EL (cell line): ENCODE results near the gene TRPV4.

Experiments
- DNase-seq: peaks from one replicate; pipeline ENCODE4 v3.0.0-alpha.2; 2016

The TRPV4 gene

DNA sequence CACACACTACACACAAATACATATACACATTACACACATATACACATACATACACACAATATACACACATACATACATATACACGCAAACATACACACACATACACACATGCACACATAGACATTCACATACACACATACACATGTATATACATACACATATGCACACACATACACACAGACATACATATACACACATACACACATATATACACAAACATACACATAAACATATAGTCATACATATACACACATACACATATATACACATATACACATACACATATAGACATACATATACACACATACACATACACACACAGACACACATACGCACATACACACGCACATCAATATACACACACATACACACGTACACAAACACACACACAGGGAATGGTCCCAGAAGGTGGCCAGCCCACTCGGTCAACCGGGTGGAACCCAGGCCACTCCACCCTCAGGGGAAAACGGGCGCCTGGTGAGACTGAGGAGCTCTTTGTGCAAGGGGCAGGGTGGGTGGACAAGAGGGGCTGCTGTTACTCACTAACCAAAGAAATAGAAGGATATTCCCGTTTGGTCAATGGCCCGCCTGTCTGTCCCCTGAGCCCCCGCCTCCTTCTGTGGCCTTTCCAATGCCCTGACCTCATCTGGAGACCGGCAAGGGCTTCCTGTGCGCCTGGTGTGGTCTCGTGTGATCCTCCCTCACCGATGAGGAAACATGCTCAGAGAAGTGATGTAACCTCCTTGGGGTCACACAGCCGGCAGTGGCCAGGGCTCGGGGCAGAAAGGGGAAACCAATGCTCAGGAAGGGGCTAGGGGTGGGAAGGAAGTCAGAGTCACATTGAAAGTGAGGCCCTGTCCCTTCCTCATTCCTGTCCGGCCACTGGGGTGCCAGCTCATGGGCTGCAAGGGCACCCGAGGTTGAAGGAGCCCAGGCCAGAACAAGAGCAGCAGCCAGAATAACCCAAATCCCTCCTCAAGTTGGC, 5.3 kb downstream of the TRPV4 start:
- DNase-seq = no peak

DNA sequence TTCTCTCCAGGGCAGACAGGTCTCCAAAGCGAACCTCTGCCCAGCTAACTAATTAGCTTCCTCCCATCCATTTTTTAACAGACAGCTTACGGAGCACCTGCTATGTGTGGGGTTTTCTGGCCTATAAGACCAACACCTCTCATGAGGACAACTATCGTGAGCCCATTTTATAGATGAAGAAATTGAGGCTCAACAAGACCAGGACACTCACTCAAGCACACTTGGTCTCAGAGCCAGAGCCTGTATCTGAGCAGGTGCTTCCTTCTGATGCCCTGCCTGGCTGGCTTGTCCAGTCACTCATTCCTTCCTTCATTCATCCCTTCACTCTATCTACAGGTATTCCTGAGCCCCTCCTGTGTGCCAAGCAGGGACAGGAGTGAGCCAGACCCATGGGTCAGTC, 6.1 kb downstream of the TRPV4 start:
- no peak for DNase-seq

DNA sequence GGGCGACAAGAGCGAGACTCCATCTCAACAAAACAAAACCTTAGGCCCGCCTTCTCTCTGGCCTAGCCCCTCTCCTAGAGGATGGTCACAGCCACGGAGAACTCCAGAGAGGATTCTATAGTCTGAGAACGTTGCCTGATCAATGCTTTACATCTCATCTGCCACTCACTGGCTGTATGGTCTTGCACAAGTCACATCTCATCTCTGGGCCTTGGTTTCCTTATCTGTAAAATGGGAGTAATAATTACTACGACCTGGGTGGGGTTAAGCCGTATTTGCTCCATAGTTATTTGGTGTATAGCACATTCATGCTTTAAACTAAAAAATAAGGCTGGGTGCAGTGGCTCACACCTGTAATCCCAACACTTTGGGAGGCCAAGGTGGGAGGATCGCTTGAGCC, 8.5 kb downstream of the TRPV4 start:
- DNase-seq = no peak

DNA sequence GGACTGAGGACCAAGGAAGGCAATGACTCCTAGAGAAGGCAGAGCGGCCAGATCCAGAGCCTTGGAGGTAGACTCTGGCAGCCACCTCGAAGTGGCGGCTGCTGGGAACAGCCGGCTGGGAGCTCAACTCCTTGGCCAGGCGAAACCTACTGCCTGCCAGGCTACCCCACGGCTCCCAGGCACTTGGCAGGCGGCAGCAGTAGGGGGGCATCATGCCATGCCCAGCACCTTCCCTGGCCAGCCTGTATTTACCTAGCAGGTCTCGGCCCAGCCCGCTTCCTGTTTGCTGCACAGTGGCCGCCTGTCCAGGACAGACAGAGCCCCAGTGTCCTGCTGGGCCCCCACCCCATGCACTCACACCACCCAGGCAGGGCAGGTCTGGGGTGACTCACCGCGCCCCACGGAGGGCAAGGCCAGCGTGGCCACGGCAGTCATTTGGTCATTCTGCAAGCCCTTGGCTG, 10.2 kb downstream of the TRPV4 start:
- DNase-seq = no peak

DNA sequence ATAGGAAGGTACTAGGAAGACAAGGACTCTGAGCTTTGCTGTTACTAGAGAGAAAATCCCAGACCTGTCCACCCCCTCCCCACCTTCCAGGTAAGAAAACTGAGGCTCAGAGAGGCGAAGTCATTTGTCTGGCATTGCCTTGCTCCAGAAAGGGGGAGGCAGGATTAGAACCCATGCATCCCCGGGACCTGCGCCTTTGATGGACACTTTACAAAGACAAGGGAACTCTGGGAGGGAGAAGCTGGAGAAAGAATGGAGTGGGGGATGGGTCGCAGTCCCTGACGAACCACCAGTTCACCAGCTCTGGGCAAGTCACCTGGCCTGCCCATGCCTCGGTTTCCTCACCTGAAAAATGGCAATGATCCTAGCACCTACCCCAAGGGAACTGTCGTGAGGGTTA, 10.8 kb downstream of the TRPV4 start:
- DNase-seq = no peak

DNA sequence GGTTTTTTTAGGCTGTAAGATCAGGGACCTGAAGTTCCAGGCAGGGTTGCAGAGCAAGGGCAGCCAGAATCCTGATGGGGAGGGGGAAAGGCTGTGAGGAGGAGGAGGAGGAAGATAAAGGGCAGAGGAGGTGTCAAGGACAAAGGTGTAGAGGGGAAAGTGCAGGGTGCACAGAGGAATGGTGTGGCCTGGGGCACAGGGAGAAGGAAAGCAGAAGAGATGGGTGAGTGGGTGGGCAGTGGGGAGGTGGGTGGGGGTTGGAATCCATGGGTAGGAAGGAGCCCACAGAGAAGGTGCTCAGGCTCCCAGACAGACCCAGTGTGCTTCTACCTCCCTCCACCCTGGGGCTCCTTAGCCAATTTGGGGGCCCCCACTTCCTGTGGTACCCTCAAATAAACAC, 11.2 kb downstream of the TRPV4 start:
- DNase-seq = no peak

DNA sequence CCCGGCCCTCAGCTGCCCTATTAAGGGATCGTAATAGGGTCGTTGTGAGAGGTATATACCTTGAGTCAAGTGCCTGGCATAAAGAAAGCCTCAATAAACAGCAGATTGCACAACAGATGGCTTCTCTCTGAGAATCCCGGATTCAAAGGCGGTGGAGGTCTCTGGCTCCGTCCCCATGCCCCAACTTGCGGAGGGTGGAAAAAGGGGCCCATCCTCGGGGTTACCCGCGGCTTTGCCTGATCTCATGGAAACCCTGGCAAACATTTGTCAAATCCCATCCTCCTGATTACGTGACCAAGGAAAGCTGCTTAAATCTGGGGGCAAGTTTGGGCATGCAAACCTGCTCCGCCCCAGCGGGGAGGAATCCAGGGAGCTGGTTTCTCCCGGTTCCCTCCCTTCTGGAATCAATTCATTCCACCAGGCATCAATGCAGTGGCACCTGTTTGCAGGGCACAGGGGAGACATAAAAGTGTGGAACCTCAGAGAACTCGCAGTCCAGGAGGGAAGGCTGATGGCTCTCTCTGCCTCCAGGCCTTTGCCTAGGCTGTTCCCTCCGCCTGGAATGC, 12.3 kb downstream of the TRPV4 start:
- no peak for DNase-seq

DNA sequence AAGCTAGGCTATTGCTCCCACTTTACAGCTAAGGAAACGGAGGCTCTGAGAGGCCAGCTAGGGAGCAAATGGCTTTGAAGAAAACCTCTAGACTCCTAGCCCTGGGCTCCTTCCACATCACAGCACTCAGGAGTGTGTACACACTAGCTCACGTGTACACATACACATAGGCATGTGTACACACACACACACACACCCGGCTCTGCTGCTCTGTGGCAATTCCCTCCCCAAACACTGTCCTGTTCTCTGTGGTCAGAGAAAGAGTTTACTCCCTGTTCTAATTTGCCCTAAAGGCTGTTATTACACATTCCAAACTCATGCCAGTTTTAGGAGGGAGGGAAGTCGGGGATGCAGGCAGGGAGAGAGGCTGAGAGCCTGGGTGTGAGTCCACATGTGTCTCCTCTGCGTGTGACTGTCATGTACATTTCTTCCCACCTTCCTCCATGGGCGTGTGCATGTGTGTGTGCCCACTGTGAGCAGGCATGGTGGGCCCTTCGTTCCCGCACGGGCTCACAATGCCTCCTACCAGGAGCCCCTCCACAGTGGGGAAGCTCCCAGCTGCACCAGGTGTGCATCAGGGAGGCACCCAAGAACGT, 14.2 kb downstream of the TRPV4 start:
- peak; percentile 82 for DNase-seq

DNA sequence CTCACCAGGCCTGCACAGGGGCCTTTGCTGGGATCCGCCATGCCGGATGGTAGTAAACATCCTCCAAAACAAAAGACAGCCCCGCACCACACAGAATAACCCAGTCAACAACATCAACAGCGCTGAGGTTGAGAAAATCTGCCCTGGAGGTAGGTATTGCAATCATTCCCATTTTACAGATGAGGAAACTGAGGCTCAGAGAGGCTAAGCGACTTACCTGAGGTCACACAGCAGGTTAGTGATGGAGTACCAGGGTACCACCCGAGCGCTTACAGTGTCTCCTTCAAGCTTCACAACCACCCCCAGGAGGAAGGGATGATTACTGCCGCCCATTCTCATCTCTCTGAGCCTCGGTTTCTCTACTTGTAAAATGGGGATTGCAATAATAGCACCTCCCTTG, 14.9 kb downstream of the TRPV4 start:
- DNase-seq = no peak

DNA sequence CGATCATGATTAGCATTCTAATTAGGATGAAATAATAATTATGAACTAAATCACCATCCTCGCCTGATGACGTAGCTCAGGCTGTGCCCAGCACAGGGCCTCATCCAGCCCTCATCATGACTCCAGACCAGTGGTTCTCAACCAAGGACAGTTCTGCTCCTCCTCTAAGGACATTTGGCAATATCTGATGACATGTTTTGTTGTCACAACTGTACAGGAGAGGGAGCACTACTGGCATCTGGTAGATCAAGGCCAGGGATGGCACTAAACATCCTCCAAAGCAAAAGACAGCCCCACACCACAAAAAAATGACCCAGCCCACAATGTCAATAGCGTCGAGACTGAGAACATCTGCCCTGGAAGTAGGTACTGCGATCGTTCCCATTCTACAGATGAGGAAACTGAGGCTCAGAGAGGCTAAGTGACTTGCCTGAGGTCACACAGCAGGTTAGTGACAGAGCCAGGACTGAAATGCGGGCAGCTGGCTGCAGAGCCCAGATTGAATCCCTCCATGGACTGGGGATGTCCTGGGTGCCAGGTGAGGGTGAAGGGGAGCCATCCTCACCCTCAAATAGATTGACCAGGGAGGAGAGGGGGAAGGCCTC, 15.5 kb downstream of the TRPV4 start:
- no peak for DNase-seq

DNA sequence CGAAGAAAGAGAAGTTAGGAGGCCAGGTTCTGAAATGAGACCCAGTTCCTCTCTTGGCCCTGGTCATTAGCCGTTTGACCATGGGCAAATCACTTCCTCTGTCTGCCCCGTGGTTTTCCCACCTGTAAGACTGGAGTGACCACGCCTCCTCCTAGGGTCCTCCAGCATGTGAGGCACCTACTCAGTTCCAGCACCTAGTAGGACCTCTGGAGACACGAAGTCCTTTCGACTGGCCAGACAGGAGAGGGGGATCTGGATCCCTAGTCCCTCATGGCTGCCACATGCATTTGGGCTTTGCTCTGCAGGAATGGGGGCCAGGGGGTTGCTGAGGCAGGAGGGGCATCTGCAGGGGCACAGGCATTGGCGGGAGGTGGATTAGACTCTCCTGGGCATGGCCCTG, 16.3 kb downstream of the TRPV4 start:
- no peak for DNase-seq

DNA sequence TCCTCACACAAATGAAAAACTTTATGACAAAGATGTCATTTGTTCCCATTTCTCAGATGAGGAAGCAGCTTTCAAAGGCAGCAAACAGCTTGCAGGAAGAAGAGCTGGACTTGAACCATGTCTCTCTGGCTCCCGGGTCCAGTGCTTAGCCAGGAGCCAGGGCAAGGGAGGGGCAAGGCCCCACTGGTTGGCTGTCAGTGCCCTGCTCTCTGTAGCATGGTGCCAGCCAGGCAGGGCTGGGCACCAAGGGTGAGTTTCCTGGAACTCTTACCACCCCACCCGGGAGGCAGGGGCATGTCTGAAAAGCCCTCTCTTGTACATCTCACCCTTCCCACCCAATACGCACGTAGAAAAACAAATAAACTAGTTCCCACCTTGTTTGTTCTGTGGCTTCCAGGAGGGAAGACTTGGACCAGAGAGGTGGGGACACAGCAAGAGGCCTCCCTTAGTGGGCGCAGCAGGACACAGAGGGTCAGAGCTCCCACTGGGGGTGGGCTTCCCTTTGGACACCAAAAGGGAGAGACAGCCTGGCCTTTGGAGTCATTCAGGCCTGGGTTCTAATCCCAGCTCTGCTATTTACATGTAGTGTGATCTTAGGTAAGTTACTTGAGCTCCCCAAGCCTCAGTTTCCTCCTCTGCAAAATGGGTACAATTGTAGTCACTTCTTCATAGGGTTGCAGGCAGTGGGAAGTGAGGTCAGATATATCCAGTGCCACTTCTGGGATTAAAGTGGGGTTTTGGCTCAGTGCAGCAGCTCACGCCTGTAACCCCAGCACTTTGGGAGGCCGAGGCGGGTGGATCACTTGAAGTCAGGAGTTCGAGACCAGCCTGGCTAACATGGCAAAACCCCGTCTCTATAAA, 17.2 kb downstream of the TRPV4 start:
- no peak for DNase-seq

DNA sequence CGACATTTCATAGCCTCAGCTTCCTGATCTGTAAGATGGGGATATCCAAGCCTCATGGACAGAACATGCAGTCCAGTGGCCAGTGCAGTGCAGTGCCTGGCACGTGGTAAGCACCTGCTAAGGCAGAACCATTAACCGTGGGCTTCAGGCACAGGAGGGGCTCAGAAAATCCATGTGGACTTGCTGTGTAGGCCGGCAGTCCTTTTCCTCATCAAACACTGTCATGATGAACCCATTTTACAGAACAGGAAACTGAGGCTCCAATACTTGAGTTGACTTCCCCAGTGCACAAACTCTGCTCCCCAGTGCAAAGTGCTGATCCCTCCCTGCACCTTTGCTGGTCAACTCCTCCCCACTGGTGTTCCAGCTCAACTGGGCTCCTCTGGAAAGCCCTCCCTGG, 18.0 kb downstream of the TRPV4 start:
- DNase-seq = no peak

DNA sequence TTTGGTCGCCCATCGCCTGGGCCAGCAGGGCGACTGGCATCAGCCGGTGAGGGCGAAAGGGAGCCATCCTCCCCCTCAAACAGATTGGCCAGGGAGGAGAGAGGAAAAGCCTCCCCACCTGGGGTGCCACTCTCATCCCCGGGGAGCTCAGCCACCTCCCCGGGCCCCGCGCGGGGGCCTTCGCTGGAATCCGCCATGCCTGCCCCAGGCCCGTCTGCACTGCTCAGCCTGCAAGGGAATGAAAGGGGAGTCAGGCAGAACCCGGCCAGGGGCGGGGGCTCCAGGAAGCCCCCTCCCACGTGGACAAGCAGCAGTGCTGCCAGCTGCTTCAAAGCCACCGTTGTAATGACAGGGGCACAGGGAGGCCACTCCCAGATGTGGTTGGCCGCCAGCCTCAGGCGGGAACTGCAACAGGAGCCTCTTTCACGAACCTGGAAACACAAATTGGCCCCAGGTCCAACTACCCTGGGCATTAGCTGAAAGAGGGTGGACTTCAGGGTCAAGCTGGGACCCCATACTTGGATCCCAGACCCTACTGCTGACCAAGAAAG, 18.5 kb downstream of the TRPV4 start:
- DNase-seq = no peak

DNA sequence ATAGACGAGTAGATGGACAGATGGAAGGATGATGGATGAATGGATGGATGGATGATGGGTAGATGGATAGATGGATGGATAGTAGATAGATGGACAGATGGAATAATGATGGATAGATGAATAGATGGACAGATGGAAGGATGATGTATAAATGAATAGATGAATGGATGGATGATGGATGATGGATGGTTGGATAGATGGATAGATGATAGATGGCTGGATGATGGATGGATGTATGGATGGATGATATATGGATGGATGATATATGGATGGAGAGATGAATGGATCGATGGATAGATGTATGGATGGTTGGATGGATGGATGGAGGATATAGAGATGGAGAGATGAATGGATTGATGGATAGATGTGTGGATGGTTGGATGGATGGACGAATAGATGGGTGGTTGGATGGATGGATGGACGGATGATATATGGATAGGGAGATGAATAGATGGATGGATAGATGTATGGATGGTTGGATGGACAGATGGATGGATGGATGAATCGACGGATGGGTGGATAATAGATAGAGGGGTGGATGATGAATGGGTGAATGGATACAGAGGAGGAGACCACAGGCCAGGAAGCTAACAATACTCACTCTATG, 19.3 kb downstream of the TRPV4 start:
- DNase-seq = no peak

DNA sequence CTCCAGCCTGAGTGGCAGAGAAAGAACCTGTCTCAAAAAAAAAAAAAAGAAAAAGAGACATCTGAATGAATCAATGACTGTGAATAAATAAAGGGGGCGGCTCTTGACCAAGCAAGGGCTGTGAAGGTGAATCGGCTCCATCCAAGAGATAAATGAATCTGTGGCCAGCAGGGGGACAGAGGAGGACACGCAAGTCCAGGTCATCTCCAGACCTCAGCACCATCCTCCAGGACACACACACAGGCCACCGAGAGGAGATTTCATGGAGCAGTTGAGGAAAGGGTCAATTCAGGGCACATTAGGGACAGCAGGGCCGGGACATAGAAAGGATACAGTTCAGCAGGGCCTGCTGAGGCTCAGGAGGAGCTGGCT, 21.6 kb downstream of the TRPV4 start:
- DNase-seq = no peak

DNA sequence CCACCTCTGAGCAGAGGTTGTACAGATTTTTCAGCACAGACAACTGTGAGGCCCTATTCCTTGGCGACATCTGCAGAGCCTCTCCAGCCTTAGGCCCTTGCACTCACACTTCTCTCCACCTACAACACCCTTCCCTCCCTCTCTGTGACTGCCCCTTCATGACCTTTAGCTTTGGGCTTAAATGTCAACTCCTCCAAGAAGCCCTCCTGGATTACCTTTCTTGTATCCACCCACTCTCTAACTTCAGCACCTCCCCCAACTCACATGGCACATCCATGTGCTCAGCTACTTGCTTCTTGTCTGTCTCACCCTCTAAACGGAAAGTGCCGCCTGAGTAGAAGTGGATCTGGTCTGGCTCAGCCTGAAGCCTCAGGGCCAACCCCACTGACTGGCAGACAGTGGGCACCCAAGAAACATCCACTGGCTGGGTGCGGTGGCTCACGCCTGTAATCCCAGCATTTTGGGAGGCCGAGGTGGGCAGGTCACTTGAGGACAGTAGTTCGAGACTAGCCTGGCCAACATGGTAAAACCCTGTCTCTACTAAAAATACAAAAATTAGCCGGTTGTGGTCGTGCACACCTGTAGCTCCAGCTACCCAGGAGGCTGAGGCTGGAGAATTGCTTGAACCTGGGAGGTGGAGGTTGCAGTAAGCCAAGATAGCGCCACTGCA, 22.1 kb downstream of the TRPV4 start:
- no peak for DNase-seq

DNA sequence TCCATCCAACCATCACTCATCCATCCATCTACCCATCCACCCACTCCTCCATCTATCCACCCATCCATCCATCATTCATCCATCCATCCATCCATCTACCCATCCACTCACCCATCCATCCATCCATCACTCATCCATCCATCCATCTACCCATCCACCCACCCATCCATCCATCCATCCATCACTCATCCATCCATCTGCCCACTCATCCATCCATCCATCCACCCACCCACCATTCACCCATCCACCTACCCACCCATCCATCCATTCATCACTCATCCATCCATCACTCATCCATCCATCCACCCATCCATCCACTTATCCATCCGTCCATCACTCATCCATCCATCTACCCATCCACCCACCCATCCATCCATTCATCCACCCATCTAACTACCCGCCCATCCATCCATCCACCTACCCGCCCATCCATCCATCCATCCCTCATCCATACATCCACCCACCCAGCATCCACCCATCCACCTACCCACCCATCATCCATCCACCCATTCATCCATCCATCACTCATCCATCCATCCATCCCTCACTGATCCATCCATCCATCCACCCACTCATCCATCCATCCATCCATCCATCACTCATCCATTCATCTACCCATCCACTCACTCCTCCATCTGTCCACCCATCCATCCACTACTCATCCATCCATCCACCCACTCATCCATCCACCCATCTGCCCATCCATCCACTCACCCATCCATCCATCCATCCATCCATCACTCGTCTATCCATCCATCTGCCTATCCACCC, 24.1 kb downstream of the TRPV4 start:
- DNase-seq = no peak

DNA sequence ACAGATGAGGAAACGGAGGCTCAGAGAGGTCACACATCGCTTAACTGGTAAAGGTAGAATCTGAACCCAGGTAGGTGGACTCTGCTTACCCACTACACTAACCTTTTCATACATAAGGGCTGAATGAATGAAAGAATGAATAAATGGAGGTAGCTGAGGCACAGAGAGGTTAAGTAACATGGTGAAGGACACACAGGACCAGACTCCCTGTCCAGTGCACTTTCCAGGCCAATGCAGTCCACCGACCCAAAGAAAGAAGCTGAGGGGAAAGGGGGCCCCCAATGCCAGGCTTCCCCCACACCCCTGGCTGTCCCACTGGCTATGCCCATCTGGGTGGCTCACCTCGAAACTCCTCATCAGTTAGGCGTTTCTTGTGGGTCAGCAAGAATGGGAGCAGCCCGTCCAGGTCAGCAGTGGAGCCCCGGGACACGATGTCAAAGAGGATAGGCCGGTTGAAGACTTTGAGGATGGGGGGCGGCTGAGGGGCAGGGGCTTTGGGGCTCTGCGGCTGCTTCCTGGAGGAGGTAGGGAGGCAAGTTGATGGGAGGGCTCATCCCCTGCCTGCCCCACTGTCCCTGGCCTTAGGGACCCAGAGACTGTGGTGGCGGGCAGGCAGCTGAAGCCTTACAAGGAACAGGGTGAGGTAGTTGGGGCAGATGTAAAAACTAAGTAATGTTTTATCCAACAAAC, 25.1 kb downstream of the TRPV4 start:
- DNase-seq = no peak
